Smooth muscle cell (in vitro differentiated cells): ENCODE measurements around the gene TRRAP. TPM values are rescaled to one million over a fixed set of nuclear protein-coding genes. Genes with fewer than 3 reads are reported as not detected.

Experiments used
- DNase-seq: peaks from one replicate; lab custom pipeline; 2025; ENCODE audit not compliant: unreplicated experiment; lab: John Stamatoyannopoulos, UW
- H2AFZ ChIP-seq: fragments of 200-600 bp; sonication (generic); 2 replicates; pipeline ENCODE4 v1.6.0; 2016; ENCODE audit warnings: antibody characterized with exemption, low read depth, mild to moderate bottlenecking
- H3F3A ChIP-seq: fragments of 200-600 bp; sonication (generic); 2 replicates; pipeline ENCODE4 v1.6.0; 2017; ENCODE audit warnings: antibody characterized with exemption, low read depth
- H3K27ac ChIP-seq: fragments of 200-600 bp; sonication (generic); 2 replicates; pipeline ENCODE4 v1.5.1; 2016; ENCODE audit warnings: low read depth, mild to moderate bottlenecking
- H3K27me3 ChIP-seq: fragments of 200-600 bp; sonication (generic); 2 replicates; pipeline ENCODE4 v1.6.1; 2016; ENCODE audit warnings: low read depth, mild to moderate bottlenecking
- H3K36me3 ChIP-seq: fragments of 200-600 bp; sonication (generic); 2 replicates; pipeline ENCODE4 v1.5.1; 2016; ENCODE audit warnings: low read depth
- H3K4me1 ChIP-seq: fragments of 200-600 bp; sonication (generic); 2 replicates; pipeline ENCODE4 v1.5.1; 2016; ENCODE audit warnings: low read depth
- H3K4me2 ChIP-seq: fragments of 200-600 bp; sonication (generic); 2 replicates; pipeline ENCODE4 v1.6.0; 2016; ENCODE audit warnings: mild to moderate bottlenecking
- H3K4me3 ChIP-seq: fragments of 200-600 bp; sonication (generic); 2 replicates; pipeline ENCODE4 v1.5.1; 2016; ENCODE audit warnings: mild to moderate bottlenecking
- H3K79me2 ChIP-seq: fragments of 200-600 bp; sonication (generic); 2 replicates; pipeline ENCODE4 v1.6.0; 2016; ENCODE audit warnings: low read depth, mild to moderate bottlenecking
- H3K9ac ChIP-seq: fragments of 200-600 bp; sonication (generic); 2 replicates; pipeline ENCODE4 v1.6.0; 2016; ENCODE audit warnings: low read depth
- H3K9me3 ChIP-seq: fragments of 200-600 bp; sonication (generic); replicated peaks from 2 replicates; pipeline ENCODE4 v1.5.1; 2016; ENCODE audit warnings: low read depth
- H4K20me1 ChIP-seq: fragments of 200-600 bp; sonication (generic); 2 replicates; pipeline ENCODE4 v1.6.0; 2016; ENCODE audit warnings: low read depth
- WGBS: methylation state at CpG from one replicate; pipeline ENCODE4 v1.1.7; 2016; ENCODE audit warnings: low lambda C conversion rate; 5-methylcytosine and 5-hydroxymethylcytosine counted together
- polyA plus RNA-seq: library from polyadenylated mRNA; unstranded; fragments of >200 nt; fragmentation: Nextera tagmentation; extraction: Ambion mirVana; gene quantifications from 2 replicates; pipeline ENCODE4 v1.2.1, GENCODE V29; 2016
- total RNA-seq: library from RNA; depleted of rRNA; stranded (reverse); fragments of >200 nt; gene quantifications from 2 replicates; pipeline ENCODE4 v1.2.3, GENCODE V29; 2014
- TF ChIP-seq, protein P1 (sequence below): fragments of 200-600 bp; sonication (generic); IDR thresholded peaks from 2 replicates; pipeline ENCODE4 v1.5.1; 2017; ENCODE audit warnings: borderline replicate concordance, mild to moderate bottlenecking, antibody characterized with exemption; ENCODE audit not compliant: insufficient read depth, poor library complexity, severe bottlenecking

Gene TRRAP
- total and polyA plus RNA-seq, 2 experiments from 2014 or later: 3.9 to 24.8 TPM

- Histone ChIP-seq H3K4me1 (no peaks in the 10 kb centered on the region), H3K36me3 (peaks cover 3% of the 10 kb centered on the region), H3K79me2 (no peaks in the 10 kb centered on the region), H2AFZ (no peak overlapping the region), H3F3A (no peaks in the 10 kb centered on the region), H4K20me1 (no peaks in the 10 kb centered on the region), H3K4me2 (no peak overlapping the region), H3K9ac (no peak overlapping the region), H3K4me3 (no peak overlapping the region), H3K27me3 (no peaks in the 10 kb centered on the region), H3K27ac (peak overlapping the region; percentile 4), H3K9me3 (no peaks in the 10 kb centered on the region)
- TF ChIP-seq, protein P1, sequence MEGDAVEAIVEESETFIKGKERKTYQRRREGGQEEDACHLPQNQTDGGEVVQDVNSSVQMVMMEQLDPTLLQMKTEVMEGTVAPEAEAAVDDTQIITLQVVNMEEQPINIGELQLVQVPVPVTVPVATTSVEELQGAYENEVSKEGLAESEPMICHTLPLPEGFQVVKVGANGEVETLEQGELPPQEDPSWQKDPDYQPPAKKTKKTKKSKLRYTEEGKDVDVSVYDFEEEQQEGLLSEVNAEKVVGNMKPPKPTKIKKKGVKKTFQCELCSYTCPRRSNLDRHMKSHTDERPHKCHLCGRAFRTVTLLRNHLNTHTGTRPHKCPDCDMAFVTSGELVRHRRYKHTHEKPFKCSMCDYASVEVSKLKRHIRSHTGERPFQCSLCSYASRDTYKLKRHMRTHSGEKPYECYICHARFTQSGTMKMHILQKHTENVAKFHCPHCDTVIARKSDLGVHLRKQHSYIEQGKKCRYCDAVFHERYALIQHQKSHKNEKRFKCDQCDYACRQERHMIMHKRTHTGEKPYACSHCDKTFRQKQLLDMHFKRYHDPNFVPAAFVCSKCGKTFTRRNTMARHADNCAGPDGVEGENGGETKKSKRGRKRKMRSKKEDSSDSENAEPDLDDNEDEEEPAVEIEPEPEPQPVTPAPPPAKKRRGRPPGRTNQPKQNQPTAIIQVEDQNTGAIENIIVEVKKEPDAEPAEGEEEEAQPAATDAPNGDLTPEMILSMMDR: no peak
- no peak for DNase-seq
- whole genome bisulfite sequencing: 35% methylated on average over 3 of the region's 3 CpGs
Measured at GRCh38 chr7:99027241-99027640, 148.9 kb downstream of the TRRAP start.

DNA sequence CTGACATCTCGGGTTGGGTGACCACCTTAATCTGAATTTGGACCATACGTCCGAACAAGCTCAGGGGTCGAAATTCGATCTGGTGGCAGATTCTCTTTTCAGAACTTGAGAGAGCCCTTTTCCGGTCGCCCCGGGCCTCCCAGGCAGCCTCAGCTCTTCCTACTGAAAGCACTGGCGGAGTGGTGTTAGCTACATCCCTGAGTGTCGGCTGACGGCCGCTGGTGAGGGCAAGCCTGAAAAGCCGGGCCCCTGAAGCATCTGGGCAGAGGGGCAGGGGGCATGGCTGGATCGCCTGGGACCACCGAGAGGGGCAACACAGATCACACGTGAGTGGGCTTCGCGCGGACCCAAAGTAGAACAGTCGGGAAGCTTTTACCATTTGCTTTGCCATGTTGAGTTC, 149.5 kb downstream of the TRRAP start:
- no peaks in the 10 kb centered on the region for H4K20me1 ChIP-seq
- WGBS: 97% methylated on average over 20 of the region's 20 CpGs
- H3F3A ChIP-seq: no peaks in the 10 kb centered on the region
- H2AFZ ChIP-seq: no peak overlapping the region
- no peak overlapping the region for H3K4me3 ChIP-seq
- H3K4me1 ChIP-seq: no peaks in the 10 kb centered on the region
- peaks cover 3% of the 10 kb centered on the region for H3K36me3 ChIP-seq
- no peak overlapping the region for H3K9ac ChIP-seq
- no peak overlapping the region for H3K4me2 ChIP-seq
- TF ChIP-seq, protein P1: no peak
- no peaks in the 10 kb centered on the region for H3K27me3 ChIP-seq
- H3K27ac ChIP-seq: peak overlapping the region; percentile 4
- no peaks in the 10 kb centered on the region for H3K79me2 ChIP-seq
- H3K9me3 ChIP-seq: no peaks in the 10 kb centered on the region
- DNase-seq: no peak

GRCh38 chr7:99028261-99028973, 150.1 kb downstream of the TRRAP start:
- Histone ChIP-seq H3F3A (no peaks in the 10 kb centered on the region), H2AFZ (no peak overlapping the region), H3K4me1 (no peaks in the 10 kb centered on the region), H3K27ac (no peak overlapping the region), H3K9me3 (no peaks in the 10 kb centered on the region), H3K4me3 (no peak overlapping the region), H3K4me2 (no peak overlapping the region), H3K9ac (no peak overlapping the region), H3K27me3 (no peaks in the 10 kb centered on the region), H3K36me3 (peaks cover 3% of the 10 kb centered on the region), H3K79me2 (no peaks in the 10 kb centered on the region), H4K20me1 (no peaks in the 10 kb centered on the region)
- no peak for DNase-seq
- TF ChIP-seq, protein P1: no peak
- 98% methylated on average over 27 of the region's 27 CpGs for WGBS
